Measurements from ENCODE around the gene ZNF638.

DNA sequence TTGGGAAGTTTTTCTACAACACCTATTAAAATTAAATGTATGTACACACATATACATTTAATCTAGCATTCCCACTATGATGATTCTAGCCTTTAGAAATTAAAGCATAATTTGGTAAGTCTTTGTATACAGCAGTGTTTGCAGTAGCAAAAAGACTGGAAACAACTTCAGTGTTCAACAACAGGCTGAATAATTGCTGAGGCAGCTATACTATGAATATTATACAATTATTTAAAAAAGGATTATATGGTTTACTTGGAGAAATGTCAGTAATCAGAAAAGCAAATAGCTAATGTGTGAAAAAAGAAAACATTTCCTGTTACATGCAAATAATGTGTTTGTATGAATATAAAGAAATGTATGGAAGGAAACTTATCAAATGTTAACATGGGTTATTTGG lies 1.4 kb upstream of the ZNF638 start:
- TF ChIP-seq INSM2 (tag by site-specific recombination; IDR thresholded peaks at IDR 0.05) (no peak), CTCF (tag by site-specific recombination; IDR thresholded peaks at IDR 0.05) (no peak)
